ENCODE data around the gene ANO2. TPM values are rescaled to one million over a fixed set of nuclear protein-coding genes. Genes with fewer than 3 reads are reported as not detected.

Gene ANO2
- total RNA-seq, 4 donors from 2014 or later = 0.59 to 51.7 (median 15.1) TPM

DNA sequence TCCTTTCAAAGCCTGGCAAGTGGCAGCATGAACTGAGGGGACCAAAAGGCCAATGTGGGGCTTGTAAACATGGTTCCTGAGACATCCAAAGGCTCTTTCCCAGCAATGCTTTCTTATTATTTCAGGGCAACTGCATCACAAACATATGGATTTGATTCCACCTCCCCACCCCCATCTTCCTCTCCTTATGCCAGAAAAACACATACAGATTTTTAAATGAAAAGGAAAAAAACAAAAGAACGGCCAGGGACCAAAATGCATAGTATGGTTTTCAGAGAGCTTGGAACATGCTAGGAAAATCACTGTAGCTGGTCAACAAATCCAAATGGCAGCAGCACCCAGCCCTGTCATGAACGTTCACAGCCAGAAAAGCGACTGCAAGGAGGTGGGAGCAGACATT, 167.6 kb downstream of the ANO2 start:
- Histone ChIP-seq H3K4me3 (no peak overlapping the region), H3K36me3 (no peaks in the 10 kb centered on the region)
- intact Hi-C loops (cut with DNase I; ENCODE audit: low total_unique reads) = no loop called here

DNA sequence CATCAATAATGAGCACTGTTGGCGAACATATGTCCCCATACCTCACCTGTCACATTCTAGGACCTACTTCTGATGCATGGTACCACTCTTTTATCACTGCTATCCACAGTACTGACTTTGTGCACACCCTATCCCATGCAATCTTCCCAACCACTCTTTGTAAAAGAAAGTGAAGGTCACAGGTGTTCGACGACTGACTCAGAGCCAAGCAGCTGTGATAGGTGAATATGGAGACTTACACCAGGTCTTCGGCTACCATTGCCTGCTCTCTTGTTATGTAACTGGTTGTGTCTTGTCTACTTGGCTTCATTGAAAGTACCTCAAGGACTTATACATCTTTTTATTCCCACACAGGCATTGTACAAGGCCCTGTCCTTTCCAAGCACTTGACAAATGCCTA, 169.0 kb downstream of the ANO2 start:
- no peak for DNase-seq
- no peak overlapping the region for H3K27ac ChIP-seq
- intact Hi-C loops (cut with DNase I; ENCODE audit: low total_unique reads) = no loop called here
- H3K9me3 ChIP-seq = no peaks in the 10 kb centered on the region
- TF ChIP-seq, protein P1, sequence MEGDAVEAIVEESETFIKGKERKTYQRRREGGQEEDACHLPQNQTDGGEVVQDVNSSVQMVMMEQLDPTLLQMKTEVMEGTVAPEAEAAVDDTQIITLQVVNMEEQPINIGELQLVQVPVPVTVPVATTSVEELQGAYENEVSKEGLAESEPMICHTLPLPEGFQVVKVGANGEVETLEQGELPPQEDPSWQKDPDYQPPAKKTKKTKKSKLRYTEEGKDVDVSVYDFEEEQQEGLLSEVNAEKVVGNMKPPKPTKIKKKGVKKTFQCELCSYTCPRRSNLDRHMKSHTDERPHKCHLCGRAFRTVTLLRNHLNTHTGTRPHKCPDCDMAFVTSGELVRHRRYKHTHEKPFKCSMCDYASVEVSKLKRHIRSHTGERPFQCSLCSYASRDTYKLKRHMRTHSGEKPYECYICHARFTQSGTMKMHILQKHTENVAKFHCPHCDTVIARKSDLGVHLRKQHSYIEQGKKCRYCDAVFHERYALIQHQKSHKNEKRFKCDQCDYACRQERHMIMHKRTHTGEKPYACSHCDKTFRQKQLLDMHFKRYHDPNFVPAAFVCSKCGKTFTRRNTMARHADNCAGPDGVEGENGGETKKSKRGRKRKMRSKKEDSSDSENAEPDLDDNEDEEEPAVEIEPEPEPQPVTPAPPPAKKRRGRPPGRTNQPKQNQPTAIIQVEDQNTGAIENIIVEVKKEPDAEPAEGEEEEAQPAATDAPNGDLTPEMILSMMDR (IDR thresholded peaks at IDR 0.05) = no peak
- no peak for TF ChIP-seq POLR2A (IDR thresholded peaks at IDR 0.05)
- H3K36me3 ChIP-seq = no peaks in the 10 kb centered on the region
- H3K27me3 ChIP-seq = no peaks in the 10 kb centered on the region
- no peaks in the 10 kb centered on the region for H3K4me1 ChIP-seq
- H3K4me3 ChIP-seq = no peak overlapping the region

More for the DNA sequence above, 167.6 kb downstream of the ANO2 start:
- Histone ChIP-seq H3K9me3 (no peaks in the 10 kb centered on the region), H3K4me1 (no peaks in the 10 kb centered on the region), H3K27me3 (no peaks in the 10 kb centered on the region), H3K27ac (no peak overlapping the region)
- no peak for DNase-seq
- TF ChIP-seq, protein P1 (IDR thresholded peaks at IDR 0.05) = no peak
- no peak for TF ChIP-seq POLR2A (IDR thresholded peaks at IDR 0.05)

DNA sequence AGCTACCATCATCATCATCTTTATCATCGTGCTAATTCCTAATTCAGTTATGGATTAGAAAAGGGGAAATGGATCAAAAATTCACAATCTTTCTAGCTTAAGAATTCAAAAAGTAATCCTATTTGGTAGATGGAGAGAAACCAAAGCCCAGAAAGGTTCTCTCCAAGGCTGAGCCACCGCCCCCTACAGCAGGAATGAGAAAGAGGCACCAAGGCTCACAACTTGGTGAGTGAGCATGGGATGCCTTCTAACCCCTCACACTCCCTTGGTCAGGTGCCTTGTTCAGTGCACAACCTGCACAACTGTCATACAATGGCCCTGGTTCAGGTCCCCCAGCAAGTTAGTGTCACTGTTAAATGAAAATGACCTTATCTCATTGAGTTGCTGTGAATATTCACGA, 171.5 kb downstream of the ANO2 start:
- no peak for DNase-seq
- Histone ChIP-seq H3K27me3 (no peaks in the 10 kb centered on the region), H3K36me3 (no peaks in the 10 kb centered on the region), H3K9me3 (no peaks in the 10 kb centered on the region), H3K4me1 (no peaks in the 10 kb centered on the region), H3K4me3 (no peak overlapping the region), H3K27ac (no peak overlapping the region)
- TF ChIP-seq, protein P1 (IDR thresholded peaks at IDR 0.05) = no peak
- no peak for TF ChIP-seq POLR2A (IDR thresholded peaks at IDR 0.05)
- intact Hi-C loops (cut with DNase I; ENCODE audit: low total_unique reads) = no loop called here

DNA sequence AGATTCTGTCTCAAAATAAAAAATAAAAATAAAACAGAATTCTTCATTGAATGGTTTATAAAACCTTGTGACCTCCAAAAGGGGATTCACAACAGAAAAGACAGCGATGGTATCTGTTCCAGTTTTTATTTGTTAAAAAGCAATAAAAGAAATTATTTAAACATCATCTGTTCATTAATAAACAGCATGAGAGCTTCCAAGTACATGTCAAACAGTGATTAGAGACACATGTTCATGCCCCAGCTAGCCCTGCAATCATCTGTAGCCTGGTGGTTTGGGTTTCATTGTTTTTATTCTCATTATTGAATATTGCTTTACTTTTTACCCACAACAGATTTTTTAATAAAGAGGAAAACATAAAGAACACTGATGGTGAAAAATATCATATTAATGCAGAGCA, 173.3 kb downstream of the ANO2 start:
- DNase-seq = no peak
- Histone ChIP-seq H3K4me1 (no peaks in the 10 kb centered on the region), H3K27ac (no peak overlapping the region), H3K36me3 (no peaks in the 10 kb centered on the region), H3K27me3 (no peaks in the 10 kb centered on the region), H3K4me3 (no peak overlapping the region), H3K9me3 (no peaks in the 10 kb centered on the region)
- TF ChIP-seq, protein P1 (IDR thresholded peaks at IDR 0.05) = no peak
- no peak for TF ChIP-seq POLR2A (IDR thresholded peaks at IDR 0.05)
- intact Hi-C loops (cut with DNase I; ENCODE audit: low total_unique reads) = no loop called here

DNA sequence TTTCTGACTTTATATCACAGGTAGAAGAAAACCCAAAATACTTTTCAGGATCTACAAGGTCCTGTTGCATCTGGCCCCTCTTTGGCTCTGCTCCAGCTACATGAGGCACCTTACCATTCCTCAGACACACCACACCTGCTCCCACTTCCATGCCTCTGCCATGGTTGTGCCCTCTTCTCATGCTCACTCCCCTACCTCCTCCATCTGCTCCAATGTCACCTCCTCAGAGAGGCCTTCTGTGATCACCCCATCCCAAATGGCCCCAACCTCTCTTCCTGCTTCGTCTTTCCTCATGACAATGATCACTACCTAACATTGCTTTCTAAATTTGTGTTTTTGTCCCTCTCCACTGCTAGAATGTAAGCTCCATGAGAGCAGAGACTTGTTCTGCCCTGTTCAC, 174.3 kb downstream of the ANO2 start:
- Histone ChIP-seq H3K9me3 (no peaks in the 10 kb centered on the region), H3K4me3 (no peak overlapping the region), H3K27me3 (no peaks in the 10 kb centered on the region), H3K4me1 (no peaks in the 10 kb centered on the region), H3K27ac (no peak overlapping the region), H3K36me3 (no peaks in the 10 kb centered on the region)
- intact Hi-C loops (cut with DNase I; ENCODE audit: low total_unique reads) = no loop called here
- TF ChIP-seq, protein P1 (IDR thresholded peaks at IDR 0.05) = no peak
- no peak for TF ChIP-seq POLR2A (IDR thresholded peaks at IDR 0.05)
- no peak for DNase-seq

All from uterus (tissue), 4 donors.